ENCODE data around the gene POPDC3.

DNA sequence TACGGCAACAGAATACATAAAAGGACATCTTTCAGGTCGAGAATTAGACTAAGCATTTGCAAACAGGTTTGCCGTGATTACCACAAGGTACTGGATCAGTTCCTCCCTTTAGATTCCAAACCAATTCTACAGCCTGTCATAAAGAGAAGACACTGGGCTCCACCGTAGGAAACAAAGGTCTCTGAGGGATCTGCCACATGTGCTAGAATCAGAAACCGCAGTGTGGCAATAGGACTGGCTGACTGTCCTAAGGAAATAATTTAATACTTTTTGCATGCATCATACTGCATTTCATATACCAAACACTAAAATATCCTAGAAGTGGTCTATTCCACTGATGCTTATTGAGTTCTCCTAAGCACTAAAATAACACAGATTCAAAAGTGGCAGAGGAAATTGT is 59.2 kb downstream of the POPDC3 start:
- TF ChIP-seq CTCF (conservative IDR thresholded peaks at IDR 0.05; ENCODE audit: low read depth, low read length) (no peak), POLR2A (IDR thresholded peaks at IDR 0.05; ENCODE audit: low read depth, low read length) (no peak), CEBPB (IDR thresholded peaks at IDR 0.05; ENCODE audit: low read depth, low read length) (no peak), MAZ (IDR thresholded peaks at IDR 0.05; ENCODE audit: borderline replicate concordance, low read depth, low read length) (no peak), RFX5 (IDR thresholded peaks at IDR 0.05; ENCODE audit: low read depth, low read length) (no peak), ELK1 (IDR thresholded peaks at IDR 0.05; ENCODE audit: borderline replicate concordance, low read depth, low read length) (no peak), MXI1 (IDR thresholded peaks at IDR 0.05; ENCODE audit: borderline replicate concordance, low read depth, low read length) (no peak), RAD21 (IDR thresholded peaks at IDR 0.05; ENCODE audit: low read length) (no peak), FOS (IDR thresholded peaks at IDR 0.05; ENCODE audit: low read depth, low read length) (no peak)

Data from IMR-90 (cell line).